Panc1 (cell line): Measurements from ENCODE around the gene RNASE7.

Source experiments
- SIN3A ChIP-seq: IDR thresholded peaks from 2 replicates; pipeline ENCODE4 v1.6.1; 2012; ENCODE audit warnings: low read depth, mild to moderate bottlenecking, low read length, moderate library complexity, borderline replicate concordance; ENCODE audit not compliant: insufficient read depth
- TCF7L2 ChIP-seq: IDR thresholded peaks from 2 replicates; pipeline ENCODE4 v1.6.1; 2011; ENCODE audit warnings: mild to moderate bottlenecking, low read depth, low read length, inconsistent platforms
- TF ChIP-seq, protein P1 (sequence below), 2 experiments: IDR thresholded peaks; 2 replicates each; pipeline ENCODE4 v1.6.1; 2011 to 2012; ENCODE audit warnings: low read depth in 2 of 2, control low read depth in 1 of 2, low read length in 1 of 2, mild to moderate bottlenecking in 1 of 2, moderate library complexity in 1 of 2; ENCODE audit not compliant: insufficient read depth in 1 of 2
- TF ChIP-seq, protein P2 (sequence below): fragments of 450-650 bp; IDR thresholded peaks from 2 replicates; pipeline ENCODE4 v1.5.1; 2017; ENCODE audit warnings: mild to moderate bottlenecking

DNA sequence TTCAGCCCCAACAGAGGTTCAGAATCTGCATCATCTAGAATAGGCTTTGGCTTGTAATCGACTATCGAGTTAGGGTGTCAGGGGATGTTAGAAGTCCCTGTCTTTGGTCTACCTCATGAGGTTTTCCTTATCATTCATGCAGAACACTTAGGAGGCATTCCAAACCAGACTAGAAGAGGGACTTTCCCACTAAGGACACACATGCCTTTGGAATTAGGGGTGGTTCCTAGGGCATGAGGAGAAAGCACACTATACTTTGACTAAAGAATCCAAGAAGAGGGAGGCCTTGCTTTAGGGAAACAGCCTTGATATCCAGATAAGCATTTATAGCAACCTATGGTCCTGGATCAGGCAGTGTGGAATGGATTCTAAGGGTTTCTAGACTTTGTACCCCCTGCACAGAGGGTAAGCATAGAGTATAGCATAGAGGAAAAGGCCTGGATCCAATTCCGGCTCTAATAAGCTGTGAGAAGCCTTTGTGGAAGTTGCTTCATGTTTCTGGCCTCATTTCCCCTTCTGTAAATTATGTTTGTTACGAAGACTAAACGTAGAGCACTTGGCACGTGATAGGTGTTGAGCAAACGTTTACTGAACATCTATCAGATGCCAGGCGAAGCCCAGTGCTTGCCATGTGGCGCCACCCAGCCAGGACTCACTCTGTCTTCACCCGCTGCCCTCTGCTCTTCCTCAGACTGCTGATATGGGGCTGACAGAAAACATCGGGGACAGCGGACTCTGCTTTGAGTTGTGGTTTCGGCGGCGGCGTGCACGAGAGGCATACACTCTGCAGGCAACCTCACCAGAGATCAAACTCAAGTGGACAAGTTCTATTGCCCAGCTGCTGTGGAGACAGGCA lies 43.1 kb downstream of the RNASE7 start:
- TF ChIP-seq, protein P1, sequence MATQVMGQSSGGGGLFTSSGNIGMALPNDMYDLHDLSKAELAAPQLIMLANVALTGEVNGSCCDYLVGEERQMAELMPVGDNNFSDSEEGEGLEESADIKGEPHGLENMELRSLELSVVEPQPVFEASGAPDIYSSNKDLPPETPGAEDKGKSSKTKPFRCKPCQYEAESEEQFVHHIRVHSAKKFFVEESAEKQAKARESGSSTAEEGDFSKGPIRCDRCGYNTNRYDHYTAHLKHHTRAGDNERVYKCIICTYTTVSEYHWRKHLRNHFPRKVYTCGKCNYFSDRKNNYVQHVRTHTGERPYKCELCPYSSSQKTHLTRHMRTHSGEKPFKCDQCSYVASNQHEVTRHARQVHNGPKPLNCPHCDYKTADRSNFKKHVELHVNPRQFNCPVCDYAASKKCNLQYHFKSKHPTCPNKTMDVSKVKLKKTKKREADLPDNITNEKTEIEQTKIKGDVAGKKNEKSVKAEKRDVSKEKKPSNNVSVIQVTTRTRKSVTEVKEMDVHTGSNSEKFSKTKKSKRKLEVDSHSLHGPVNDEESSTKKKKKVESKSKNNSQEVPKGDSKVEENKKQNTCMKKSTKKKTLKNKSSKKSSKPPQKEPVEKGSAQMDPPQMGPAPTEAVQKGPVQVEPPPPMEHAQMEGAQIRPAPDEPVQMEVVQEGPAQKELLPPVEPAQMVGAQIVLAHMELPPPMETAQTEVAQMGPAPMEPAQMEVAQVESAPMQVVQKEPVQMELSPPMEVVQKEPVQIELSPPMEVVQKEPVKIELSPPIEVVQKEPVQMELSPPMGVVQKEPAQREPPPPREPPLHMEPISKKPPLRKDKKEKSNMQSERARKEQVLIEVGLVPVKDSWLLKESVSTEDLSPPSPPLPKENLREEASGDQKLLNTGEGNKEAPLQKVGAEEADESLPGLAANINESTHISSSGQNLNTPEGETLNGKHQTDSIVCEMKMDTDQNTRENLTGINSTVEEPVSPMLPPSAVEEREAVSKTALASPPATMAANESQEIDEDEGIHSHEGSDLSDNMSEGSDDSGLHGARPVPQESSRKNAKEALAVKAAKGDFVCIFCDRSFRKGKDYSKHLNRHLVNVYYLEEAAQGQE (IDR thresholded peaks at IDR 0.05; ENCODE audit: insufficient read depth in 1 of 2, low read depth in 2 of 2, low read length in 1 of 2): no peak
- TF ChIP-seq, protein P2, sequence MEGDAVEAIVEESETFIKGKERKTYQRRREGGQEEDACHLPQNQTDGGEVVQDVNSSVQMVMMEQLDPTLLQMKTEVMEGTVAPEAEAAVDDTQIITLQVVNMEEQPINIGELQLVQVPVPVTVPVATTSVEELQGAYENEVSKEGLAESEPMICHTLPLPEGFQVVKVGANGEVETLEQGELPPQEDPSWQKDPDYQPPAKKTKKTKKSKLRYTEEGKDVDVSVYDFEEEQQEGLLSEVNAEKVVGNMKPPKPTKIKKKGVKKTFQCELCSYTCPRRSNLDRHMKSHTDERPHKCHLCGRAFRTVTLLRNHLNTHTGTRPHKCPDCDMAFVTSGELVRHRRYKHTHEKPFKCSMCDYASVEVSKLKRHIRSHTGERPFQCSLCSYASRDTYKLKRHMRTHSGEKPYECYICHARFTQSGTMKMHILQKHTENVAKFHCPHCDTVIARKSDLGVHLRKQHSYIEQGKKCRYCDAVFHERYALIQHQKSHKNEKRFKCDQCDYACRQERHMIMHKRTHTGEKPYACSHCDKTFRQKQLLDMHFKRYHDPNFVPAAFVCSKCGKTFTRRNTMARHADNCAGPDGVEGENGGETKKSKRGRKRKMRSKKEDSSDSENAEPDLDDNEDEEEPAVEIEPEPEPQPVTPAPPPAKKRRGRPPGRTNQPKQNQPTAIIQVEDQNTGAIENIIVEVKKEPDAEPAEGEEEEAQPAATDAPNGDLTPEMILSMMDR: no peak
- TF ChIP-seq SIN3A: no peak
- no peak for TF ChIP-seq TCF7L2
